ENCODE data around the gene FZR1.

GRCh38 chr19:3533033-3533432 is 26.9 kb downstream of the FZR1 start:
- TF ChIP-seq CTCF (IDR thresholded peaks at IDR 0.05) = no peak
- TF ChIP-seq POLR2A (IDR thresholded peaks at IDR 0.05) = no peak
